Aorta (tissue), 5 donors: ENCODE measurements around the gene MAD1L1. TPM values are rescaled to one million over a fixed set of nuclear protein-coding genes. Genes with fewer than 3 reads are reported as not detected.

Source experiments
- ATAC-seq: fragments of 200-7000 bp; cut with Tn5 transposase; one replicate; pipeline ENCODE4 v1.9.1; 2022; ENCODE audit warnings: moderate library complexity; ENCODE audit not compliant: low FRiP score
- DNase-seq, 2 donors: peaks; one replicate each; pipeline ENCODE4 v3.0.0-alpha.2; 2020
- H3K27ac ChIP-seq, 2 donors: one replicate each; pipeline ENCODE4 v1.5.1; 2013; ENCODE audit warnings: low read length in 2 of 2, mild to moderate bottlenecking in 2 of 2, moderate library complexity in 2 of 2, control low read depth in 1 of 2, inconsistent platforms in 1 of 2, low read depth in 1 of 2
- H3K27me3 ChIP-seq, 2 donors: one replicate each; pipeline ENCODE4 v1.6.1; 2013; ENCODE audit warnings: control low read depth in 1 of 2, low read length in 1 of 2, mild to moderate bottlenecking in 1 of 2, moderate library complexity in 1 of 2; ENCODE audit not compliant: insufficient read depth in 2 of 2, control insufficient read depth in 1 of 2
- H3K36me3 ChIP-seq, 2 donors: one replicate each; pipeline ENCODE4 v1.6.1; 2013; ENCODE audit warnings: control low read depth in 1 of 2, low read length in 1 of 2, mild to moderate bottlenecking in 1 of 2; ENCODE audit not compliant: insufficient read depth in 2 of 2, control insufficient read depth in 1 of 2
- H3K4me1 ChIP-seq, 2 donors: one replicate each; pipeline ENCODE4 v1.6.1; 2013; ENCODE audit warnings: low read length in 2 of 2, control low read depth in 1 of 2, mild to moderate bottlenecking in 1 of 2, moderate library complexity in 1 of 2; ENCODE audit not compliant: insufficient read depth in 2 of 2, control insufficient read depth in 1 of 2
- H3K4me3 ChIP-seq, 2 donors: one replicate each; pipeline ENCODE4 v1.5.1; 2013; ENCODE audit warnings: low read length in 2 of 2, control low read depth in 1 of 2, mild to moderate bottlenecking in 1 of 2
- H3K9me3 ChIP-seq: one replicate; pipeline ENCODE4 v1.6.1; 2013; ENCODE audit warnings: mild to moderate bottlenecking, low read length; ENCODE audit not compliant: control insufficient read depth
- WGBS, 2 donors: extraction: QIAGEN DNeasy Blood & Tissue Kit; methylation state at CpG; one replicate each; pipeline ENCODE4 v1.1.7; 2013; 5-methylcytosine and 5-hydroxymethylcytosine counted together
- intact Hi-C, 2 donors: fragments of 100-400 bp; cut with DNase I; formaldehyde crosslinking; loops; one replicate each; pipeline versions ENCODE4 v1.14.2 to v1.15.0; 2022
- polyA plus RNA-seq, 2 donors: library from polyadenylated mRNA; stranded (reverse); fragments of 200-250 nt; gene quantifications; one replicate each; pipeline ENCODE4 v1.2.3, GENCODE V29; 2013
- total RNA-seq, 2 donors: library from RNA; stranded (reverse); fragmentation: NEBNext Ultra II Directional; extraction: Animal tissue kit (Norgen Biotek cat#: 25700); gene quantifications; one replicate each; pipeline ENCODE4 v1.2.1, GENCODE V29; 2021
- donor health status: healthy with polysubstance abuse.
- donor health status: Bipolar disorder and iron deficiency.
- donor health status: DM: no; HTN: no; CAD: no.
- donor health status: DM: no; HTN: no; CAD: no.
- donor health status: DM: yes; HTN: yes; CAD: no.

MAD1L1 gene
- total and polyA plus RNA-seq, 4 donors: 14.8 to 35.8 (median 20.2) TPM

- H3K4me3 ChIP-seq: no peak overlapping the region
- no peaks in the 10 kb centered on the region for H3K27me3 ChIP-seq
- WGBS, 2 donors: 91 to 92% methylated on average over 29 to 30 of the region's 30 CpGs
- DNase-seq: peak; percentile 47 to 72
- intact Hi-C loops: no loop called here
- H3K27ac ChIP-seq: no peak overlapping the region
- H3K4me1 ChIP-seq: no peaks in the 10 kb centered on the region
- no peaks in the 10 kb centered on the region for H3K9me3 ChIP-seq
- ATAC-seq: no peak
- H3K36me3 ChIP-seq: no peaks in the 10 kb centered on the region
These were observed 291.1 kb downstream of the MAD1L1 start for GRCh38 chr7:1941464-1942242.

GRCh38 chr7:1940863-1941262, 291.9 kb downstream of the MAD1L1 start:
- Histone ChIP-seq H3K27me3 (no peaks in the 10 kb centered on the region), H3K4me1 (no peaks in the 10 kb centered on the region), H3K4me3 (no peak overlapping the region), H3K36me3 (no peaks in the 10 kb centered on the region), H3K9me3 (no peaks in the 10 kb centered on the region), H3K27ac (no peak overlapping the region)
- WGBS, 2 donors: 89 to 90% methylated on average over 16 of the region's 16 CpGs
- ATAC-seq (peak; percentile 6), DNase-seq (peak; percentile 48 to 65)
- intact Hi-C loops: no loop called here

GRCh38 chr7:1940402-1940786, 292.4 kb downstream of the MAD1L1 start:
- Histone ChIP-seq H3K27ac (no peak overlapping the region), H3K27me3 (no peaks in the 10 kb centered on the region), H3K36me3 (no peaks in the 10 kb centered on the region), H3K4me1 (no peaks in the 10 kb centered on the region), H3K4me3 (no peak overlapping the region), H3K9me3 (no peaks in the 10 kb centered on the region)
- DNase-seq: peak; percentile 79 to 91
- peak; percentile 26 for ATAC-seq
- intact Hi-C loops: no loop called here
- WGBS, 2 donors: 80 to 87% methylated on average over 20 to 21 of the region's 21 CpGs

- no peak overlapping the region for H3K27ac ChIP-seq
- DNase-seq: peak; percentile 49 to 72
- ATAC-seq: no peak
- intact Hi-C loops: no loop called here
- no peaks in the 10 kb centered on the region for H3K9me3 ChIP-seq
- WGBS, 2 donors: 85% methylated on average over 26 to 28 of the region's 28 CpGs
- H3K4me1 ChIP-seq: no peaks in the 10 kb centered on the region
- no peak overlapping the region for H3K4me3 ChIP-seq
- H3K36me3 ChIP-seq: no peaks in the 10 kb centered on the region
- H3K27me3 ChIP-seq: no peaks in the 10 kb centered on the region
These were observed 293.0 kb downstream of the MAD1L1 start for GRCh38 chr7:1939434-1940401.

- intact Hi-C loops: no loop called here
- Histone ChIP-seq H3K36me3 (no peaks in the 10 kb centered on the region), H3K4me1 (no peaks in the 10 kb centered on the region), H3K27ac (no peak overlapping the region), H3K9me3 (no peaks in the 10 kb centered on the region), H3K27me3 (no peaks in the 10 kb centered on the region), H3K4me3 (no peak overlapping the region)
- ATAC-seq: peak; percentile 34
- WGBS, 2 donors: 93% methylated on average over 33 to 39 of the region's 39 CpGs
- peak; percentile 44 to 67 for DNase-seq
These were observed 293.8 kb downstream of the MAD1L1 start for GRCh38 chr7:1938788-1939433.

GRCh38 chr7:1937252-1937605, 295.5 kb downstream of the MAD1L1 start:
- no peak overlapping the region for H3K27ac ChIP-seq
- no peaks in the 10 kb centered on the region for H3K27me3 ChIP-seq
- DNase-seq (peak; percentile 30 to 59), ATAC-seq (no peak)
- H3K4me1 ChIP-seq: no peaks in the 10 kb centered on the region
- 90 to 95% methylated on average over 11 of the region's 11 CpGs for WGBS, 2 donors
- H3K4me3 ChIP-seq: no peak overlapping the region
- no peaks in the 10 kb centered on the region for H3K36me3 ChIP-seq
- H3K9me3 ChIP-seq: no peaks in the 10 kb centered on the region
- intact Hi-C loops: no loop called here

- H3K4me3 ChIP-seq: no peak overlapping the region
- WGBS, 2 donors: 89 to 91% methylated on average over 29 of the region's 29 CpGs
- intact Hi-C loops: no loop called here
- DNase-seq: peak; percentile 41 to 73
- H3K9me3 ChIP-seq: no peaks in the 10 kb centered on the region
- H3K27me3 ChIP-seq: no peaks in the 10 kb centered on the region
- no peaks in the 10 kb centered on the region for H3K36me3 ChIP-seq
- no peaks in the 10 kb centered on the region for H3K4me1 ChIP-seq
- H3K27ac ChIP-seq: no peak overlapping the region
- ATAC-seq: no peak
These were observed 296.1 kb downstream of the MAD1L1 start for GRCh38 chr7:1936531-1937251.

GRCh38 chr7:1936006-1936310, 296.8 kb downstream of the MAD1L1 start:
- no peaks in the 10 kb centered on the region for H3K9me3 ChIP-seq
- 95 to 98% methylated on average over 8 of the region's 8 CpGs for WGBS, 2 donors
- DNase-seq (peak; percentile 39 to 54), ATAC-seq (no peak)
- no peak overlapping the region for H3K4me3 ChIP-seq
- no peaks in the 10 kb centered on the region for H3K27me3 ChIP-seq
- intact Hi-C loops: no loop called here
- no peak overlapping the region for H3K27ac ChIP-seq
- no peaks in the 10 kb centered on the region for H3K4me1 ChIP-seq
- no peaks in the 10 kb centered on the region for H3K36me3 ChIP-seq
